Hematopoietic multipotent progenitor cell treated with erythropoietin and hydrocortisone succinate and interleukin-3 and kit ligand, for 4 days (in vitro differentiated cells): ENCODE measurements around the gene LMLN.
"Not testable (repeated sequence)": the region's sequence is repeated elsewhere in the genome, so short reads cannot be mapped to it uniquely, and the experiment has no call there.

Experiments used
- DNase-seq: peaks from one replicate; pipeline ENCODE4 v3.0.0-alpha.2; 2015

The LMLN gene, protein sequence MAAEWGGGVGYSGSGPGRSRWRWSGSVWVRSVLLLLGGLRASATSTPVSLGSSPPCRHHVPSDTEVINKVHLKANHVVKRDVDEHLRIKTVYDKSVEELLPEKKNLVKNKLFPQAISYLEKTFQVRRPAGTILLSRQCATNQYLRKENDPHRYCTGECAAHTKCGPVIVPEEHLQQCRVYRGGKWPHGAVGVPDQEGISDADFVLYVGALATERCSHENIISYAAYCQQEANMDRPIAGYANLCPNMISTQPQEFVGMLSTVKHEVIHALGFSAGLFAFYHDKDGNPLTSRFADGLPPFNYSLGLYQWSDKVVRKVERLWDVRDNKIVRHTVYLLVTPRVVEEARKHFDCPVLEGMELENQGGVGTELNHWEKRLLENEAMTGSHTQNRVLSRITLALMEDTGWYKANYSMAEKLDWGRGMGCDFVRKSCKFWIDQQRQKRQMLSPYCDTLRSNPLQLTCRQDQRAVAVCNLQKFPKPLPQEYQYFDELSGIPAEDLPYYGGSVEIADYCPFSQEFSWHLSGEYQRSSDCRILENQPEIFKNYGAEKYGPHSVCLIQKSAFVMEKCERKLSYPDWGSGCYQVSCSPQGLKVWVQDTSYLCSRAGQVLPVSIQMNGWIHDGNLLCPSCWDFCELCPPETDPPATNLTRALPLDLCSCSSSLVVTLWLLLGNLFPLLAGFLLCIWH

DNA sequence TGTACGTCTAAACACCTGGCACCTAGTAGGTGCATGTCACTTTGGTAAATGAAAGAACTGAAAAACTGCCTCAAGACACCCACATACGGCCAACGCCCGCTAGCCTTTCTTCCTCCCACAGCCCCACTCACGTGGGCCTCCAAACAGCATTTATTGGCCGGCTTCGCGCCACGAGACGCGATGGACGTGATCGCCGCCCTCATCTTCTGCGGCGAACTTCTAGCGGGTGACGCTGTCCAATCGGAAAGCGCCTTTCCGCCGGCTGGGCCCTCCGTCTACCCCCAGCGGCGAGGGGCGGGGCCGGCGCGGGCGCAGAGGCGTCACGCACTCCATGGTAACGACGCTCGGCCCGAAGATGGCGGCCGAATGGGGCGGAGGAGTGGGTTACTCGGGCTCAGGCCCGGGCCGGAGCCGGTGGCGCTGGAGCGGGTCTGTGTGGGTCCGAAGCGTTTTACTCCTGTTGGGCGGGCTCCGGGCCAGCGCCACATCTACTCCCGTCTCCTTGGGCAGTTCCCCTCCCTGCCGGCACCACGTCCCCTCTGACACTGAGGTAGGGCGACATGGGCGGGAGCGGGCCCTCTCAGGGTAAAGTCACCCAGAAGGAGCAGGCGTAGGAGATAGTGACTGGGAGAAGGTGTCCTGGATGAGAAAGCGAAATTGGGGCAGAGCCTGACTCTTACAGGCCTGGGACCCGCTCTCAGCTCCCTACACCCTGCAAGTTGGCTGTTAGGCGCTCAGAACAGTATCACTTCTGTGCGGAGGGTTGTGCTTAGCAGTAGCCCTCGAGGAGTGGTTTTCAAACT, at the start of gene LMLN:
LMLN (plus strand) TSS at position 327 of the 803 bp plus-strand sequence; CDS start at position 356, 29 bp downstream.
- DNase-seq: peak; percentile 99

DNA sequence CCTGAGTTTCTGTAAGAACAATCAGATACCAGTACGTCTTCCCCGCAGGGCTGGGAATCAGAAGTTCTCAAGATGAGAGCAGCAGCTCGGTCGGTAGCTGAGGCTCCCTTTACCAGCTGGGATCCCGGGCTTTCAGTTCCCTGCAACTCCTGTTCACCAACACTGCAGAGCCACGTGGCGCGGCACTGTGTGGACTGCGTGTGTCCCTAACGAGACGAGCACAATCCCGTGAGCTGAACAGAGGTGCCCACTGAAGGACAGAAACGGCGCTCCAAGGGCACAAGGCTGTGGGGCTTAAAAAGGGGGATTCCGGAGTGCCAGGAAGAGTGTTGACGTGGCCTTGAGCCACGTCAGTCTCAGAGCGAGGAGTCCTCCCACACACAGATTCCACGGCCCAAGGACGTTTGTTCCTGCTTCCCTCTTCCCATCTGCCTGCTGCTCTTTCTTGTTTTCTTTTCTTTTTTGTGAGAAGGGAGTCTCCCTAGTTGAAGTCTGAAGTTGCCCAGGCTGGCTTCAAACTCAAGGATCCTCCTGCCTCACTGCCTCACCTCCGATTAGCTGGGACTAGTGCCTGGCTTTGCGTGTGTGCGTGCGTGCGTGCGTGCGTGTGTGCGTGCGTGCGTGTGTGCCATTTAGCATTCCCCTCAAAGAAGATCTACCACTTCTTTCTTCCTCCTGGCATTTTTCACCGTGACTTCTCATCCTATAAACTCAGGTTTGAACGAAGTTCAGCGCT, 47.1 kb upstream of the LMLN start:
- no peak for DNase-seq

DNA sequence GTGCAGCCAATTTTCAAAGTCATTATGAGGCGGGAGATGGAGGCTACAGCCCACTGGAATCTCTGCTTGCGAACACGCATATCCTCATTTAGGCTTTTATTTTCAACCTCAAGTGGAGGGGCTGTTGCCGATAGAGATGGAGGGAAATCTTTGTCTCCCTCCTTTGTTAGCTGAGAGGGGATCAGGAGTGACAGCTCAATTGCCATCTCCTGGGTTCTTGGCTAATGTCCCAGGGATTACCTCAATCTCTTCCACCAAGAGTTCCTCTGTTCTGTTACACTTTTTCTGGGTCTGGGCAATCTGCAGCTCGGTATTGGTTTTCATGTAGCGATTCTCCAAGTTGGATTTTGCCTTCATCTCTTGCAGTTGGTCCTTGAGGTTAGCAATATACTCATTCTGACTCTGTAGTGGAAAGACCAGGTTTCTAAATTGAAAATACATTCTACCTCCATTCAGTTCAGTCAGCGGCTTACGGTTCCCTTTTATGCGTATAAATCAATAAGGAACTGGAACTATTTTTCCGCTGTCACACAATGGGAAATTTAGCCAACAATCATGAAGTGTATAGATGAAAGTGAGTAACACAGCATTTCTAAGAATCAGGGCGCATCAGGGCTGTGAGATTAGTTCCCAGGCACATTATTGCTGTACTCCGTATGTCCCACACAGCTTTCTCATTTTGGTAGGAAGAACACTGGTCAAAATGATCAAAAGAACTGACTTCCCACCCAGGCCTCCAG, 46.2 kb upstream of the LMLN start:
- no peak for DNase-seq

DNA sequence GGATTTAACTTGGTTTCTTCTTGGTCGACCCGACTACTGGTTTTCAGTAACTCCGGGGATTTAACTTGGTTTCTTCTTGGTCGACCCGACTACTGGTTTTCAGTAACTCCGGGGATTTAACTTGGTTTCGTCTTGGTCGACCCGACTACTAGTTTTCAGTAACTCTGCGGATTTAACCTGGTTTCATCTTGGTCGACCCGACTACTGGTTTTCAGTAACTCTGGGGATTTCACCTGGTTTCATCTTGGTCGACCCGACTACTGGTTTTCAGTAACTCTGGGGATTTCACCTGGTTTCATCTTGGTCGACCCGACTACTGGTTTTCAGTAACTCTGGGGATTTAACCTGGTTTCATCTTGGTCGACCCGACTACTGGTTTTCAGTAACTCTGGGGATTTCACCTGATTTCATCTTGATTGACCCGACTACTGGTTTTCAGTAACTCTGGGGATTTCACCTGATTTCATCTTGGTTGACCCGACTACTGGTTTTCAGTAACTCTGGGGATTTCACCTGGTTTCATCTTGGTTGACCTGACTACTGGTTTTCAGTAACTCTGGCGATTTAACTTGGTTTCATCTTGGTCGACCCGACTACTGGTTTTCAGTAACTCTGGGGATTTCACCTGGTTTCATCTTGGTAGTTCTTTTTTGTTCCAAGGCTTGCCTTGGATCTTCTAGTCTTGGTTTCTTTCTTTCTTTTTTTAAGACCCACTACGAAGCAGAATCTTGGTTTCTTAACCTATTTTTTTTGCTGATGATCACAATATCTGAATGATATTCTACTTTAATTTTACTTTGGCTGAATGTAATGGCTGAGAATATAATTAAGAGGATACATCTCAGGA, 38.4 kb upstream of the LMLN start:
- DNase-seq: not testable (repeated sequence)

DNA sequence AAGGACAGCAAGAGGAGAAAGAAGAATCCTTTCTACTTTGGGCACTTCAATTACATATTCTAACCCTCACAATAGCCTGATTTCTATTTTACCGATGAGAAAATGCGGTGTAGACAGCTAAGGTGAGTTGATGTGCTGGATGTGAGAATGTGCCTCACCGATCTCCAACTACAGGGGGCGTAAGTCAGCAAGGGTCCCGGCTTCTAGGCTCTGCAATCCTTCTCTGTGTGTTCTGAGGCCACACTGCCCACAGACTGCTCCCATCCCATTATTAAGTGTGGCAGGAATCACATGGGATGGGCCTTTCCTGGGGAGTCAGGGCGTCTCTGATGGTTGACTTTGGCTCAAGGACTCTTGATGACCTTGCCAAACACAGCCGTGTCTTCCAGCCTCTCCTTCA, 33.6 kb upstream of the LMLN start:
- DNase-seq: peak; percentile 33

DNA sequence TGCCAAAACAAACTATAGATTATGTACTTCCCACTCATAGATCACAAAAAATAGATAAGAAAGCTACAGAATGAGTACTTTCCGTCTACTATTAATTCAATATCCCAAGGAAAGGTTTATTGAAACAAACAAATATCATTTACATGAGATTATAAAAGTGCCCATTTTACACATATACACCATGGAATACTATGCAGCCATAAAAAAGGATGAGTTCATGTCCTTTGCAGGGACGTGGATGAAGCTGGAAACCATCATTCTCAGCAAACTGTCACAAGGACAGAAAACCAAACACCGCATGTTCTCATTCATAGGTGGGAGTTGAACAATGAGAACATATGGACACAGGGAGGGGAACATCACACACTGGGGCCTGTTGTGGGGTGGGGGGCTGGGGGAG, 32.4 kb upstream of the LMLN start:
- not testable (repeated sequence) for DNase-seq

DNA sequence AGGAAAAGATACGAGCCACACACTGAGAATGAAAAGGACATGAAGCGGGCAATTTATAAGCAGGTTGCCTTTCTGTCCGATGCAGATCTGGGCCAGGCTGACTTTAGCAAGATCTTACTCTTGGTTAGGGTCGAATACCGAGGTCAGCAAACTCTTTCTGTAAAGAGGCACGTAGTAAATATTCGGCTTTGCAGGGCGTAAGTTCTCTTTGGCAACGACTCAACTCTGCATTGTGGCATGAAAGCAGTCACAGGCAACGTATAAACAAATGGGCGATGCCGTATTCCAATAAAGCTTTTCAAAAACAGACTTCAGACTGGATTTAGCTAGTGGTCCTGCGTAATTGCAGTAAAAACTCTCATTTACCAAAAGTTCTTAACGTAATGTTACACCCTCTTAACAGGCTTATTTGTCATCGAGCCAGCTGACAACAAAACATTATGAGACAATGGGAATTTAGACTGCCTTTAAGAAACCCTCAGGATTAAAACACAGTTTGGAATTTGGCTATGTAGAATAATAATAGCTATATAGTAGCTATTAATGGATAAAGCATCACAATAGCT, 23.1 kb upstream of the LMLN start:
- DNase-seq: no peak

DNA sequence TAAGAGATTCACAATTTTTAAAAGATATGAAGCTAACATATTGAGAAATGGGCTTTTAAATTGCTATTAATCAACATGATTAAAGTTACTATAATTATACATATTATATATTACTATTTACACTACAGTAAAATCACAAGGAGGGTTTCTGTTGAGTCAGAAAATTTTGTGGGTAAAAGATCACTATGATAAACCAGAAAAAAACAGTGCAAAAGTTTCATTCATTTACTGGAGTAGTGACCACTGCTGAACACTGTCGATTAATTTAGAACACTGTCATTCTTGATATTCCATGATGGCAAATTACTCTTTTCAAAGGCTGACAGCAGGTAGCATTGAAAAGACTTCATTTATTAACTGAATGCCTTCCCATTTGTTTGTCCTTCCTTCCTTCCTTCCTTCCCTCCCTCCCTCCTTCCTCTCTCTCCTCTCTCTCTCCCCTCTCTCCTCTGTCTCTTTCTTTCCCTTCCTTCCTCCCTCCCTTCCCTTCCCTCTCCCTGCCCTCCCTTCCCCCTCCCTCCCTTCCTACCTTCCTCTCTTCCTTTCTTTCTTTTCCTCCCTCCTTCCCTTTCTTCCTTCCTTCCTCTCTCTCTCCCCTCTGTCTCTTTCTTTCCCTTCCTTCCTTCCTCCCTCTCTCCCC, 19.2 kb upstream of the LMLN start:
- no peak for DNase-seq

DNA sequence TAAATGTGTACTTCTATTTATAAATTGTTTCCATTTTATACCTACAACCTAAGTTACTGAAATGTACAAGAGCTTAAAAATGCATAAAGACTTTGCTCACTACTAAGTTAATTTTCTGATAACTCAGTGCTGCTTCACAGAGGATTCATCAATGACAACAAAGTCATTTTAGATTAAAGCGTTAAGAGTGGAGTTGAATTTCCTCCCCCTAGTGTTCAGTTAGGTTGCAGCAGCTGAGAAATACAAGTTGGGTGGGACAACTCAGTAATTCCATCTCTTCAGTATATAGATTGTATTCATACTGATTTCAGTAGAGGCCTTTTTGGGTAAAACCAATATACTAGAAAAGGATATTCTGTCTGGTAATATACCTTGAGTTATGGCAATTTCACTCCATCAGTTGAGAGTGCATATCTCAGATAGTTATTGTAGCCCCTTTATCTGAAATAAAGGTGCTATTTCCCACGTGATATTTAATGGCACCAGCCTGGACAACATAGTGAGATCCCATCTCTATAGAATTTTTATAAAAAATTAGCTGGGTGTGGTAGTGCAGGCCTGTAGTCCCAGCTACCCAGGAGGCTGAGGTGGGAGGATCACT, 17.0 kb upstream of the LMLN start:
- DNase-seq: peak; percentile 81

DNA sequence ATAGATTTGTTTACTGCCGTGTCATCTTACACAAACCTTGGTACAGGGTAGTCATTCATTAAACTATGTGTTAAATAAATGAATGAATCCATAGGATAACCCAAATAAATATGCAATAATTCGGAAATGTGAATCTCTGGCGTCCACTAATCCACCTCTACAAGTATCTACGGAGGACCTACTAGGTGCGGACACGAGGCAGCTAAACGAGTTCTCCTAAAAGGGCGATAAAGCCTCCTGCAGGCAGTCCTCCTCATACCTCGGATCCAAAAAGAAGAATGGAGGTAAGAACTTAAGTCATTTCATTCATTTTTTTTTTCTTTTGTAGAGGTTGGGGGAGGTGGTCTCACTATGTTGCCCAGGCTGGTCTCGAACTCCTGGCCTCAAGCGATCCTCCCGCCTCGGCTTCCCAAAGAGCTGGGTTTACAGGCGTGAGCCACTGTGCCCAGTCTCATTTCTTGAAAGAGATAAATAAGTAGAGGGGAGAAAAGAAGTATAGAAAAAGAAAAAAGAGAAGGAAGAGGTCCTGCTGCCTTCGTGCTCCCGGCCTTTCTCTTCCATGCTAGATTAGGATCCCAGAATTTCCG, 10.7 kb upstream of the LMLN start:
- no peak for DNase-seq

DNA sequence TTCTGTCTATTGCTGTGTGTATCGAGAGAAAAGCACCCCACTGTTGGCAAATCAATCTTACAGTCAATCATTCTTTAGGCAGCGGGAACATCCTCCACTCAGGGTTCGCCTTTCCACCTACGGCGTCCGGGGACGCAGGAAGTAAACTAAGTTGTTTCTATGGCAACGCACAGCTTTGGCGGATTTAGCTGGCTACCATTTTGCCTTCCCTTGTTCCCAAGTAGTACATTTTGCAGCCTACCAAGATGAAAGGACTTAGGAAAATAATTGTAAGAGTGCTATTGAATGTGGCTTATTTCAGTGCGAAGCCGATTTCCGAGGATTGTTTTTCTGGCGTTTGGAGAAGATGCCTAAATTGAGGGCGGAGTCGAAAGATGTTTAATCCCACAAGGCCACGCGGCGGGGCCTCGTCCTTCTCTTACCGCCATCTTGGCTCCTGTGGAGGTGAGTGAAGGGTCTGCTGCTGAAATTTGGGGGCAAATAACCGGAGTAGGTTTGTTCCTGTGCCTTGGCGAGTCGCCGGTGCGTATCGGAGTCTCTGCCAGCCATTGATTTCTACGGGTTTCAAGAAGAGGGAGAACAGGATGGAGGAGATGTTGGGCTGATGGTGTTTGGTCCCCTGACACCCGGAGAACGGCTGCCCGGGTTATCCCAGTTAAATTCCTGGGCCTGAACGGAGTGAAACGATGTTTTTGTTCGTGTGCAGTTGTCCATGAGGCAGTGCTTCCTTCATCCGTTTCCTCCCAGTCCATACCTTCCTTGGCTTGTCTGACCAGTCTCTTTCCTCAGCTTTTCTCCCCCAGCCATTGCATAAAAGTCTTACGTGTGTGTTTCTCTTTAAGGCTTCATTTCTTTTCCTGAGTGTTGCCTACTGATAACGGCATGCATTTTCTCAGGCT, 10.0 kb upstream of the LMLN start, which contains the start of gene RPL35A:
RPL35A (plus strand) TSS at position 413 of the 899 bp plus-strand sequence. CDS start 778 bp downstream, outside the sequence.
- peak; percentile 97 for DNase-seq

DNA sequence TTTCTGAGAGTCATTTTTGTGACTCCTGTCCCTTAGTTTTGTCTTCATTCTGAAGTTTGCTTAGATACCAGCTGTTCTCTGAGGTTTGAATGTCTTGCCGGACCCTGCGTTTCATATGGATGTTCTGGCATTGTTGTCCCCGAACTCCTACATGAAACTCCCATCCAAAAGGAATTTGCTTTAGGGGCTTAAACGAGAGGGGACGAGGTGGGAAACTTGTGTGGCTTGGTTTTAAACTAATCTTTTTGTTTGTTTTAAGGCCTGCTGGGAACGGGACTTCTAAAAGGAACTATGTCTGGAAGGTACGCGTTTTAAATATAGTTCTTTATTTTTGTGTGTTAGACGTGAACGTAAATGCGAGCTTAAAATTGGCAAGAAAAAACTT, 9.3 kb upstream of the LMLN start:
- DNase-seq: no peak

DNA sequence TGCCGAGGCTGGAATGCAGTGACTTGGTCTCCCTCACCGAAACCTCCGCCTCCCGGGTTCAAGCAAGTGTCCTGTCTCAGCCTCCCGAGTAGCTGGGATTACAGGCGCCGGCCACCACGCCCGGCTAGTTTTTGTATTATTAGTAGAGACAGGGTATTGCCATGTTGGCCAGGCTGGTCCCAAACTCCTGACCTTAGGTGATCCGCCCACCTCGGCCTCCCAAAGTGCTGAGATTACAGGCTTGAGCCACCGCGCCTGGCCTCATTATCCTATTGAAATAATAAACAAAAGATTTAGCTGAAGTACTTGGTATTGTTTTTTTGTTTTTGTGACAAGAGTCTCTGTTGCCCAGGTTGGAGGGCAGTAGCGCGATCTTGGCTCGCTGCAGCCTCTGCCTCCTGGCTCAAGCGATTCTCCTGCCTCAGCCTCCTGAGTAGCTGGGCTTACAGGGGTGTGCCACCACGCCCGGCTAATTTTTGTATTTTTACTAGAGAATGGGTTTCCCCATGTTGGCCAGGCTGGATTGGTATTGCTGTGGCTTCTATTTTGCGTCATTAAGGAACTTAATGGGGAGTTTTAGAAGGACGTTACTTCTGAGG, 8.5 kb upstream of the LMLN start:
- DNase-seq: no peak

DNA sequence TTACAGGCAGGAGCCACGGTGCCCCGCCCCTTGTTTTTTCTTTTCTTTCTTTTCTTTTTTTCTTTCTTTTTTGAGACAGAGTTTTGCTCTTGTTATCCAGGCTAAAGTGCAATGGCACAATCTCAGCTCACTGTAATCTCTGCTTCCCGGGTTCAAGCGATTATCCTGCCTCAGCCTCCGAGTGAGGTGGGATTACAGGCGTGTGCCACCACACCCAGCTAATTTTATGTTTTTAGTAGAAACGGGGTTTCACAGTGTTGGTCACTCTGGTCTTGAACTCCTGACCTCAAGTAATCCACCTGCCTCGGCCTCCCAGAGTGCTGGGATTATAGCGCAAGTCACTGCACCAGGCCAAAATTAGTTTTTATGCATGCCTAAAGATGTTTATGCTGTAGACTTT, 7.6 kb upstream of the LMLN start:
- DNase-seq: no peak

DNA sequence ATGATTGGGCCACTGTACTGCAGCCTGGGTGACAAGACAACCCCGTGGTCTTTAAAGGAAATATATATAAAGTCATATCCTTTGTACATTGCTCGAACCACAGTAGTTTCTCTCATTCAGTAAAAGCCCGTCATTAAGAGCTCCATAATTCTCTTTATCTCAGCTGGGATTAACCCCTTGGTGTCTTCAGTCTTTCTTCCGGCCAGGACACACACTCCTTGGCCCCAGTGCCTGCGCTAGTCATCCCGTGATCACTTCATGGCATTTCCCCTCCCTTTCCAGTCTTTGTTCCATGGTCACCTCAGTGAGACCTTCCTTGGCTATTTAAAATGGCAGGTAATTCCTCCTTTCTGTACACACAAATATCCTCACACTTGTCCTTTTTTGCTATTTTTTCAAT, 6.7 kb upstream of the LMLN start:
- no peak for DNase-seq

DNA sequence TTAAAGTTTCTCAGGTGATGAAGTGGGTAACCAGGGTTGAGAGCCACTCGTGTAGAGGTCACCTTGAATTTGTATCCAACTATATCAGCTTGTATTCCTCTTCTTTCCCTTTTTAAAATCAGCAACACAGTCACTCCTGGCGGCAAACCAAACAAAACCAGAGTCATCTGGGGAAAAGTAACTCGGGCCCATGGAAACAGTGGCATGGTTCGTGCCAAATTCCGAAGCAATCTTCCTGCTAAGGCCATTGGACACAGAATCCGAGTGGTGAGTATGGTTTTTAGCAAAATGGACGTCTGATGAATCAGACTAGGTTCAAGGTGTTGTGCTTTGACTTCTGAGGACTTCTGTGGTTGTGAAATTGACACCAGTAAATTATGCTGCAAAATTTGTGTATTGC, 6.1 kb upstream of the LMLN start:
- no peak for DNase-seq

DNA sequence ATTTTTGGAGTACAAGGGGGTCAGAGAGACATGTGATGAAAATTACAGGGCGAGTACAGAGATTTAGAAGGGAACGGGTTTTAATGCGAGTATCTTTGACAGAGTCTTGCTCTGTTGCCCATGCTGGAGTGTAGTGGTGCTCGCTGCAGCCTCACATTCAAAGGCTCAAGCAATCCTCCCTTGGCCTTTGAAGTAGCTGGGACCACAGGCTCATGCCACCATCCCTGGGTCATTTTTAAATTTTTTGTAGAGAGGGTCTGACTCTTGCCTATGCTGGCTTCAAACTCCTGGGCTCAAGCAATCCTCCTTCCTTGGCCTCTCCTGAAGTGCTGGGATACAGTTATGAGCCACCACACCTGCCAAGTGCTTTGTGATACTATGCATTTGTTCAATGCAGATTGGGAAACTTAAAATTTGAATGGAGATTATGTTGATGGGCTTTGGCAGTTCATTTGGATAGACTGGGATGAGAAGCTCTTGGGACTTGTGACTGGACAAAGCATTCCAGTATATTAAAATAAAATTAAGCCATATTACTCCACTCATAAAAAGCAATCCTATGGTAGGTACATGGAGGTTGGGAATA, 4.0 kb upstream of the LMLN start:
- DNase-seq: no peak
